Measurements from ENCODE around the gene TNS3. TPM values are rescaled to one million over a fixed set of nuclear protein-coding genes. Genes with fewer than 3 reads are reported as not detected.

Gene TNS3
- total RNA-seq, 2 donors from 2014 or later, result 64.8 to 69.3 TPM

DNA sequence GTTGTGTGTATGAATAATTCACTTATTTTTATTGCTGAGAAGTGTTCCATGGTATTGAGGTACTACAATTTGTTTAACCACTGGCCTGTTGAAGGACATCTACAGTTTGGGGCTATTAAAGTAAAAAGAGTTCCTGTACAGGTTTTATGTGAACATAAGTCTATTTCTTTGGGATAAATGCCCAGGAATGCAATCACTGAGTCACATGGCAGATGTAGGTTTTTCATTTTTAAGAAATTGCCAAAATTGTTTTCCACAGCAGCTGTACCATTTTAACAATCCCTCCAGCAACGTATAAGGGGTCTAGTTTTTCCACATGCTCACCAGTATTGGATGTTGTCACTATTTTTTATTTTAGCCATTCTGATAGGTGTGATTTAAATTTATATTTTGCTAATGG lies 243.9 kb downstream of the TNS3 start:
- intact Hi-C loops (cut with DNase I), result no loop called here
- no peak for DNase-seq (ENCODE audit: low spot score)

DNA sequence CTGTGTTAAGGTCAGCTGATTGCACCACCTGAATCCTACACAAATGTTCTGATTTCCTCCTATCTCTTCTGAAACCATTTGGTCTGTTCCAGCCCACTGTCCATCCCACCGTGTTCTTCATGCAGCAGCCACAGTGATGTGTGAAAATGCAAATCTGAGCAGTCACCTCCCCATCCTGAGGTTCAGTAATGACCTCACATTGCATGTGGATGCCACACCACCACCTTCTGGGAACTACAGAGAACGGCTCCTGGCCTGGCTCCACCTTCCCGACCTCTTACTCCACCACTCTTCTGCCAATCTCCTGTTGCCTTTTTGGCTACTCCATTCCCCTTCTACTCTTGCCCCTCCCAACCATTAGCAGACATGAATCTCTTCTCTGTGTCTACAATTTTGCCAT lies 244.4 kb downstream of the TNS3 start:
- no peak for DNase-seq (ENCODE audit: low spot score)
- intact Hi-C loops (cut with DNase I), result no loop called here

DNA sequence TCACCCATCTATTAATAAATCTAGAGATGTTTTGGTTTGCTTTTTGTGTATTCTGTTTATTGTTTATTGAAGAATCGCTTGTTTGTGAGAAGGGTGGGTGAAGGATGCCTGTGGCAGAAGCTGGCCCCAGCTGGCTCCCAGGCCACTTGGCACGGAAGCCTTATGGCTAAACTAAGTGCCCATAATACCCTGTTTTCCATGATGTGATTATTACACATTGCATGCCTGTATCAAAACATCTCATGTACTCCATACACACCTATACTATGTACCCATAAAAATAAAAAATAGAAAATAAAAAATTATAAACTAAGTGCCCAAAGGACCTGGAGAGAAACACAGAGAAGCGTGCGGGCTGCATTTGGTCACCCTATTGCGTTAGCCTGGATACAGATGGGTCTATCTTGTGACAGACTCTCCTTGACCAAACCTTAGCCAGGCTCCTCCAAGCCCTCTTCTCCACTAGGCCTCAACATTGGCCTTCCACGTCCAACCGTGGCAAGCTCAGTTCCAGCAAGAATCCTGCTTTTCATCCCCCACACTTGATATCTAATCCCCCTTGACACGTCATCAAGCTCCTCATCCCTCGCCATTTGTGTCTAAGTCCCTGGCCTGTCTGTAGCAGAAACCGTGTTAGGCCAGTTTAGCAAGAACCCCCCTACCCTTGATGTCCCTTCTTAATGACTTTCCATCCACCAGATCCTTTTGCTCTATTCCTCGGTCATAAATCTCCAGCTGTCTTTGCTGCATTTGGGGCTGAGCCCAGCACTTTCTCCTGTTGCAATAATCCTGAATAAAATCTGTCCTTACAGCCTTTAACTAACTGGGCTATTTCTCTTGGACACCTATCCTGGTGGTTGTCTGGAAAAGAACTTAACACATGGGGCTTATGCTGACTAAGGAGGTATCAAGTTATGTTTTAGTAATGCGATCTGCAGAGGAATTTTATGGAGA lies 245.2 kb downstream of the TNS3 start:
- intact Hi-C loops (cut with DNase I), result no loop called here
- DNase-seq (ENCODE audit: low spot score), result no peak

GRCh38 chr7:47335557-47336471 lies 246.1 kb downstream of the TNS3 start:
- intact Hi-C loops (cut with DNase I), result no loop called here
- no peak for DNase-seq (ENCODE audit: low spot score)

DNA sequence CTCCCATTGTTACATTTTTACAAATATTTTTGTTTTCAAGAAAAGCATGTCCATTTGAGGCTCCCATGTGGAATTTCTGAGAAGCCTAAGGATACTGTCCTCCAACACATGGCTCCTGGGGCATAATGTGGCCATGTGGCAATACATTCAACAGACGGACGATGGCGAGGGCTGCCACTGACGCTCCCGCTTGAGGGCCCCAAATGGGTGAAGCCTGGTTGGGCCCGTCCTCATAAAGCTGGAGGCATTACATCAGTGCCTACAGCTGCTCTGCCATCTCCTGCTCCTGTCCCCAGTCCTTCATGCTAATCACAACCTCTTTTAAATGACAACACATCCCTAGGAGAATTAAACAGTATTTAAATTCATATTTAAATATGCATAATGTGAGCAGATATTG lies 246.8 kb downstream of the TNS3 start:
- intact Hi-C loops (cut with DNase I), result no loop called here
- DNase-seq (ENCODE audit: low spot score), result no peak

DNA sequence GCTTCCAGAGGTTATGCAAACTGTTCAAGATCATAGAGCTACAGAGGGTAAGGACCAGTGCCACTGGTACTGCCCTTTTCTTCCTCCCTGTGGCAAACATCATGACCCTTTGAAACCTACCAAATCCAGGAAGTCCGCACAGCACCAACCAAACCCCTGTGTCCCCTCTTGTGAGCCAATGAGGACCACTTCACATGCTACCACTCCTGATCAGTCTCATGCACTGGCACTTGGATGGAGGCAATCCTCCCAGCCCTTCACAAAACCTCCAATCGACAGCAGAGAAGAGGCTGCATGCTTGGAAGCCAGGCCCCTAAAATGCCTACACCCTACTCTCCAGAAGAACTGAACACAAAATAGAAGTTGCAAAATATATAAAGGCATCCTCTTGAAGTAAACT lies 248.0 kb downstream of the TNS3 start:
- no peak for DNase-seq (ENCODE audit: low spot score)

GRCh38 chr7:47333554-47333887 lies 248.4 kb downstream of the TNS3 start:
- intact Hi-C loops (cut with DNase I), result no loop called here
- DNase-seq (ENCODE audit: low spot score), result no peak

More for the DNA sequence above, 248.0 kb downstream of the TNS3 start:
- intact Hi-C loops (cut with DNase I), result no loop called here

- no peak for DNase-seq (ENCODE audit: low spot score)
- intact Hi-C loops (cut with DNase I), result no loop called here
Observed at GRCh38 chr7:47332681-47333553, 249.0 kb downstream of the TNS3 start.

DNA sequence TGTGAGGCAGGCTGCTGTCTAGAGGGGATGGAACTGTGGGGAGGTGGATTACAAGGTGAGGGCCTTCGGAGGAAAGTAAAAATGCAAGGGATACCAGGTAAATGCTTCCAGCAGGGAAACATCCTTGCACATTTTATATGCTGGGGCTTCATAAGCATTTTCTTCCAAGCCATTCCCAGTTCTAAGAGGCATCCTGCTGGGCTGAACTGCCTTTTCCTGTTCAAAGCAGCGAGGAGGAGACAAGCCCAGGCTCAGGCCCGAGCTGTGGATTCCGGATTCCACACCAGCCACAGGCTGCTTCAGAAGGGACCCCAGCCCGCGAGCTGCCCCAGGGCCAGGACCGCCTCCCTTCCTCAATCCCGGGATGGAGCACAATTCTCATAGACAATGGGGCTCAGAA lies 249.7 kb downstream of the TNS3 start:
- no peak for DNase-seq (ENCODE audit: low spot score)
- intact Hi-C loops (cut with DNase I), result no loop called here

GRCh38 chr7:47331179-47331565 lies 250.7 kb downstream of the TNS3 start:
- no peak for DNase-seq (ENCODE audit: low spot score)

DNA sequence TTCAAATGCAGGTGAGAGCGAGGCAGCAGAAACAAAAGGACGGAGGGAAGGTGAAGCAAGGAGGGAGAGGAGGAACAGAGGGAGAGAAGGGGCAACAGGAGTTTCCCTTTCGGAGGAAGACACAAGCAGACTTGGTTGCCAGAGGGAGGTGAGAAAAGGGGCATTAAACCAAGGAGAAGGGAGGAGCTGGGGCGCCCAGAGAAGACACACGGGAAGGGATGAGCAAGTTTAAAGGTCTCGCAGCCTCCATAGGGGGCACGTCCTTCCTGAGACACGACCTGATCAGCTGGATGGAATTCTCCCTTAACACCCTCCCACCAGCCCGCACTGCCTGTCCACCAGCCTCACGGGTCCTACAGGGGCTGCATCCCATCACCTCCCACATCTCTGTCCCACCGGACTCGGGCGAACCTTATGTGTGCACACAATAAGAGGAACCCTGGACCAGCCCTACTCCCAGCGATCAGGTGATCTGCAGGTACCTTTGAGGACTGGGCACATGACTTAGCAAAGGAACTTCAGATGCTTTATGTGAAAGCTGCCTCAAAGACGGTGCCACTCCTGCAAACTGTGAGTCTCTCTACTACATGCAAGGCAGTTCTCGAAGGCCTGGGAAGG lies 251.2 kb downstream of the TNS3 start:
- intact Hi-C loops (cut with DNase I), result no loop called here
- DNase-seq (ENCODE audit: low spot score), result no peak

More at GRCh38 chr7:47331179-47331565, 250.7 kb downstream of the TNS3 start:
- intact Hi-C loops (cut with DNase I), result no loop called here

DNA sequence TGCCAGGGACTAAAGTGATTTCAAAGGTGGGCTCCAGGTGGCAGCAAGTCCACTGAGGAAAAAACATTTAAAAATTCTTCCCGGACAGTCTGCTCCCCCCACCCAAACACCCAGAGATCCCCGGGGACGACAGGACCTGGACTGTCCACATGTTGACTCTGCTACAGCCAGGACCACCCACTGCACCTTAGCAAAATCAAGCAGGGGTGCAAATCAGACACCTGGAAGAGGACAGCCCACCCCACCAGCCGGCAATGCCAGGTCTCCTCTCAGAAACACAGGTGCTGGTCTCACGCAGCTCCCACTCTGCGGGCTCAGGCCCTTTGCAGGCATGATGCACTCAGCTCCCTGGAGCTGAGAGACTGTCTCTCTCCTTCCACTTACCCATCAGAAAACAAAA lies 251.9 kb downstream of the TNS3 start:
- intact Hi-C loops (cut with DNase I), result no loop called here
- no peak for DNase-seq (ENCODE audit: low spot score)

DNA sequence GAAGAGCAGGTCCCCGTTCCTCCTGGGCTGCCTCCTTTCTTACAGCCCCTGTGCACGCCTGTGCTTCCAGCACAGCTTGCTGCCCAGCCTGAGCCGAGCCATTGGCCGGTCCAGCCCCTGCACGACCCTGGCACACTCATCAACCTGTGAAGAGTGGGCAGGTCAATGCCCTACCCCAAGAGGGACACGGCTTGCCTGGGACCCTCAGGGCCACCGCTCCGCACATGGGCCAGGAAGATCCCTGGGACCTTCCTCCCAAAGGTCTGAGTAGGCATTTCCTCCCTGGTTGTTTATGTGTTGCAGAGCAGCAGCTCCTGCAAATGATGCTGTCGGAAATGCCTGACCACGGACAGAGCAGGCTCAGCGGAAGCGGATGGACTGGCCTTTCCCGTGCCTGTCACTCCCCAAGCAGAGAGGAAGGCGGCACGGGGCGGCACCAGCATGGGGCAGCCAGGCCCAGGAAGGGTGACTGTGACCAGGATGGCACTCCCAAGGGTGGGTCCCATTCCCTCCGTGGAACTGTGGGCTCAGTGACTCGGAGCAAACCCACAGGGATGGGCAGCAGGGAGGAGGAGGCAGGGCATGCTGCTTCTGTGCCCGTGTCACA lies 252.5 kb downstream of the TNS3 start:
- intact Hi-C loops (cut with DNase I), result no loop called here
- DNase-seq (ENCODE audit: low spot score), result no peak

GRCh38 chr7:47328392-47329319 lies 253.3 kb downstream of the TNS3 start:
- DNase-seq (ENCODE audit: low spot score), result no peak
- intact Hi-C loops (cut with DNase I), result no loop called here

DNA sequence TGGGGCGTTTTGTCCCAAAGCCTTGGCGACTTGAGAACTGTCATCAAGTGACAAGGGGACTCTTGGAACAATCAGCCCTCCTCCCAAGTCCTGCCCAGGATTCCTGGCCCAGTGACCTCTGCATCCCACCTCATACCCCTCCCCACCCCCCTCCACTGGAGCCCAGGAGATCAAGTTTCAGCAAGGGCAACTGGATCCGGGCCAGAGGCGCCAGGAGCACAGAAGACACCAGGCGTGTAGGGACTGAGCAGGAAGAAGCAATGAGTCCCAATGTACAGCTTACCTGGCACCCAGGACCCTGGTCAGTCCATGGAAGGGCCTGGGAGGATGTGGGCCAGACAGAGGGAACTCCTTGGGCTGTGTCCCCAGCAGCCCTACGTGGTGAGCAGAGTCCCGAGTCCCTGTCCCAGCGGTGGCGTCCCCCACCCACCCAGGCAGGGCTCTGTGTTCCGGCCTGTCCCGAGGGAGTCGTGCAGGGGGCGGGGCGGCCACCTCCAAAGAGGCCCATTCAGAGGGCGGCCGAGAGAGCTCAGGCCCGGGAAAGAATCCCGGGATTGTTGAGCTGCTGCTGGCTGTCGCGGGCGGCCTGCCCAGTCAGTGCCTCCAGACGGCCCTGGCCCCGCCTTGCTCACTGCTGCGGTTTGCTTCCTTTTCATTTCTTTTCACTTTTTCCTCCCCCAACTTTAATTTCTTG lies 254.1 kb downstream of the TNS3 start:
- intact Hi-C loops (cut with DNase I), result no loop called here
- peak; percentile 94 for DNase-seq (ENCODE audit: low spot score)

DNA sequence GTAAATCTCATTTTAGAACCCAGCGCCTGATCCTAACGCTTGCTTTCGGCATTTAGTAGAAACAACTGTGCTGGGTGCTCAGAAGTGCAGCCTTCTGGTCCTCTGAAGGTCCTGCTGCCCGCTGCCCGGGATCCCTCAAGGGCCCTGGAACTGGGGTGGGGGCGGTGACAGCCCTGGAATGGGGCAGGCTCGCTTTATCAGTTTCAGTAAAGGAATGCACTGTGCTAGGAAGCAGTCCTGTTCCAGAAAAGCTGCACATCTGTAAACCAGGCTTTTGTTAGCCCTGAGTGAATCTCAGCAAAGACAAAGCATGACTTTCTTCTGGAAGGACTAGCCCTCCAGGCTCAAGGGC lies 254.6 kb downstream of the TNS3 start:
- intact Hi-C loops (cut with DNase I), result no loop called here
- no peak for DNase-seq (ENCODE audit: low spot score)

DNA sequence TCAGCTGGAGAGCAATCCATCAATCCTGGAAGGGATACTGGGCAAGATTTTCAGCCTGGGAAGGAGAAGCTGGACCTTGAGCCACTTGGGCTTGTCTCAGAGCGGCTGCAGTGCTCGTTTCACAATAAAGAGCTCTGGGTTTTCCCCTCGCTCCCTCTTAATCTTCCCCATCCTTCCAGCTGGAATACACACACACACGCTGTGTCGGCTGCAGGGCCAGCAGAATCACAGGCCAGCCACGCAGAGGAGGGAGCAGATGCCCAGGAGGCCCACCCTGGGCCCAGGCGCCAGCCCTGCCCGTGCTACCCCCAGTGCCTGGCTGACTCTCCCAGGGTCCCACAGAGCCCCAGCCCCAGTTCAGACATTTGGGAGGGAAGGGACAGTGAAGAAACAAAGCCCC lies 255.1 kb downstream of the TNS3 start:
- DNase-seq (ENCODE audit: low spot score), result peak; percentile 85
- intact Hi-C loops (cut with DNase I), result no loop called here
